Hepatocyte (in vitro differentiated cells): ENCODE data around the gene PHLDB2. TPM values are rescaled to one million over a fixed set of nuclear protein-coding genes. Genes with fewer than 3 reads are reported as not detected.

Experiments used
- DNase-seq: peaks from one replicate; pipeline ENCODE4 v3.0.0-alpha.2; 2016; ENCODE audit warnings: low spot score
- H2AFZ ChIP-seq: fragments of 200-600 bp; sonication (generic); 2 replicates; pipeline ENCODE4 v1.6.0; 2016; ENCODE audit warnings: antibody characterized with exemption, mild to moderate bottlenecking
- H3K27ac ChIP-seq: fragments of 200-600 bp; sonication (generic); 2 replicates; pipeline ENCODE4 v1.5.1; 2016; ENCODE audit warnings: mild to moderate bottlenecking
- H3K27me3 ChIP-seq: fragments of 200-600 bp; sonication (generic); 2 replicates; pipeline ENCODE4 v1.6.1; 2016
- H3K36me3 ChIP-seq: fragments of 200-600 bp; sonication (generic); replicated peaks from 2 replicates; pipeline ENCODE4 v1.5.1; 2016; ENCODE audit warnings: low read depth; ENCODE audit not compliant: insufficient read depth
- H3K4me1 ChIP-seq: fragments of 200-600 bp; sonication (generic); 2 replicates; pipeline ENCODE4 v1.5.1; 2016; ENCODE audit warnings: mild to moderate bottlenecking, moderate library complexity; ENCODE audit not compliant: insufficient read depth
- H3K4me2 ChIP-seq: fragments of 200-600 bp; sonication (generic); 2 replicates; pipeline ENCODE4 v1.6.0; 2016
- H3K4me3 ChIP-seq: fragments of 200-600 bp; sonication (generic); 2 replicates; pipeline ENCODE4 v1.5.1; 2016; ENCODE audit warnings: mild to moderate bottlenecking
- H3K79me2 ChIP-seq: fragments of 200-600 bp; sonication (generic); 2 replicates; pipeline ENCODE4 v1.6.0; 2017; ENCODE audit warnings: mild to moderate bottlenecking
- H3K9me2 ChIP-seq: fragments of 200-600 bp; sonication (generic); replicated peaks from 2 replicates; pipeline ENCODE4 v1.6.0; 2017; ENCODE audit warnings: mild to moderate bottlenecking; ENCODE audit not compliant: insufficient read depth
- H3K9me3 ChIP-seq: fragments of 200-600 bp; sonication (generic); 2 replicates; pipeline ENCODE4 v1.5.1; 2016; ENCODE audit warnings: low read depth, mild to moderate bottlenecking
- H4K20me1 ChIP-seq: fragments of 200-600 bp; sonication (generic); 2 replicates; pipeline ENCODE4 v1.6.0; 2016; ENCODE audit warnings: mild to moderate bottlenecking; ENCODE audit not compliant: insufficient read depth, poor library complexity, severe bottlenecking
- EZH2 ChIP-seq: fragments of 200-600 bp; sonication (generic); IDR thresholded peaks from 2 replicates; pipeline ENCODE4 v1.6.1; 2016; ENCODE audit warnings: antibody characterized with exemption, mild to moderate bottlenecking, borderline replicate concordance
- EZH2phosphoT487 ChIP-seq: fragments of 200-600 bp; sonication (generic); IDR thresholded peaks from one replicate; pipeline ENCODE4 v1.6.1; 2018; ENCODE audit warnings: antibody characterized with exemption, mild to moderate bottlenecking, low read depth, moderate library complexity; ENCODE audit not compliant: unreplicated experiment, severe bottlenecking
- WGBS: methylation state at CpG from one replicate; pipeline ENCODE4 v1.1.6; 2016; ENCODE audit warnings: low lambda C conversion rate; ENCODE audit errors: missing lambda C conversion rate; 5-methylcytosine and 5-hydroxymethylcytosine counted together
- polyA plus RNA-seq: library from polyadenylated mRNA; unstranded; fragments of >200 nt; fragmentation: Nextera tagmentation; extraction: Ambion mirVana; gene quantifications from 2 replicates; pipeline ENCODE4 v1.2.1, GENCODE V29; 2016
- total RNA-seq: library from RNA; depleted of rRNA; stranded (reverse); fragments of >200 nt; gene quantifications from 2 replicates; pipeline ENCODE4 v1.2.3, GENCODE V29; 2014
- TF ChIP-seq, protein P1 (sequence below): fragments of 200-600 bp; sonication (generic); IDR thresholded peaks from 2 replicates; pipeline ENCODE4 v1.5.1; 2016; ENCODE audit warnings: antibody characterized with exemption, mild to moderate bottlenecking; ENCODE audit not compliant: poor library complexity

Gene PHLDB2
- total and polyA plus RNA-seq, 2 experiments from 2014 or later, result 49.0 to 52.7 TPM

GRCh38 chr3:111899966-111900365 lies 40.9 kb downstream of the PHLDB2 start:
- Histone ChIP-seq H3K4me3 (no peak overlapping the region), H3K27me3 (no peaks in the 10 kb centered on the region), H3K9me3 (no peaks in the 10 kb centered on the region), H2AFZ (no peak overlapping the region), H3K79me2 (peaks cover 90% of the 10 kb centered on the region), H4K20me1 (no peaks in the 10 kb centered on the region), H3K27ac (no peak overlapping the region), H3K36me3 (no peaks in the 10 kb centered on the region), H3K4me2 (no peak overlapping the region), H3K9me2 (no peaks in the 10 kb centered on the region), H3K4me1 (no peaks in the 10 kb centered on the region)
- 87% methylated on average over 2 of the region's 2 CpGs for WGBS
- DNase-seq, result no peak
- TF ChIP-seq, protein P1, sequence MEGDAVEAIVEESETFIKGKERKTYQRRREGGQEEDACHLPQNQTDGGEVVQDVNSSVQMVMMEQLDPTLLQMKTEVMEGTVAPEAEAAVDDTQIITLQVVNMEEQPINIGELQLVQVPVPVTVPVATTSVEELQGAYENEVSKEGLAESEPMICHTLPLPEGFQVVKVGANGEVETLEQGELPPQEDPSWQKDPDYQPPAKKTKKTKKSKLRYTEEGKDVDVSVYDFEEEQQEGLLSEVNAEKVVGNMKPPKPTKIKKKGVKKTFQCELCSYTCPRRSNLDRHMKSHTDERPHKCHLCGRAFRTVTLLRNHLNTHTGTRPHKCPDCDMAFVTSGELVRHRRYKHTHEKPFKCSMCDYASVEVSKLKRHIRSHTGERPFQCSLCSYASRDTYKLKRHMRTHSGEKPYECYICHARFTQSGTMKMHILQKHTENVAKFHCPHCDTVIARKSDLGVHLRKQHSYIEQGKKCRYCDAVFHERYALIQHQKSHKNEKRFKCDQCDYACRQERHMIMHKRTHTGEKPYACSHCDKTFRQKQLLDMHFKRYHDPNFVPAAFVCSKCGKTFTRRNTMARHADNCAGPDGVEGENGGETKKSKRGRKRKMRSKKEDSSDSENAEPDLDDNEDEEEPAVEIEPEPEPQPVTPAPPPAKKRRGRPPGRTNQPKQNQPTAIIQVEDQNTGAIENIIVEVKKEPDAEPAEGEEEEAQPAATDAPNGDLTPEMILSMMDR, result no peak
- TF ChIP-seq EZH2, result no peak
- no peak for TF ChIP-seq EZH2phosphoT487

GRCh38 chr3:111901637-111902036 lies 42.6 kb downstream of the PHLDB2 start:
- no peak overlapping the region for H2AFZ ChIP-seq
- 81% methylated on average over 2 of the region's 2 CpGs for WGBS
- peaks cover 83% of the 10 kb centered on the region for H3K79me2 ChIP-seq
- no peaks in the 10 kb centered on the region for H3K9me2 ChIP-seq
- DNase-seq, result no peak
- TF ChIP-seq, protein P1, result no peak
- no peak for TF ChIP-seq EZH2phosphoT487
- TF ChIP-seq EZH2, result no peak
- H4K20me1 ChIP-seq, result no peaks in the 10 kb centered on the region
- H3K4me1 ChIP-seq, result no peaks in the 10 kb centered on the region
- no peak overlapping the region for H3K4me3 ChIP-seq
- H3K36me3 ChIP-seq, result peaks cover 6% of the 10 kb centered on the region
- H3K4me2 ChIP-seq, result no peak overlapping the region
- H3K9me3 ChIP-seq, result no peaks in the 10 kb centered on the region
- H3K27ac ChIP-seq, result no peak overlapping the region
- H3K27me3 ChIP-seq, result no peaks in the 10 kb centered on the region

DNA sequence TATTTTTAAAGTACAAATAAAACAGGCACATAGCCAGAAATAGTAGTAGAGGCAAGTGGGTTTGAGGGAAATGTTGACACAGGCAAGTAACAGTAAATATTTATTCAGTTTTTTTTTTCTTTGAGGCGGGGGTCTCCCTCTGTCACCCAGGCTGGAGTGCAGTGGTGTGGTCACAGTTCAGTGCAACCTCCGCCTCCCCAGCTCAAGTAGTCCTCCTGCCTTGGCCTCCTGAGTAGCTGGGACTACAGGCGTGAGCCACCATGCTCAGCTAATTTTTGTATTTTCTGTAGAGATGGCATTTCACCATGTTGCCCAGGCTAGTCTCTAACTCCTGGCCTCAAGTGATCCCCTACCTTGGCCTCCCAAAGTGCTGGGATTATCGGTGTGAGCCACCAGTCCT lies 43.5 kb downstream of the PHLDB2 start:
- TF ChIP-seq EZH2 (no peak), EZH2phosphoT487 (no peak)
- TF ChIP-seq, protein P1, result no peak
- DNase-seq, result no peak
- Histone ChIP-seq H3K27me3 (no peaks in the 10 kb centered on the region), H4K20me1 (no peaks in the 10 kb centered on the region), H3K79me2 (peaks cover 79% of the 10 kb centered on the region), H3K4me3 (no peak overlapping the region), H3K9me2 (no peaks in the 10 kb centered on the region), H2AFZ (no peak overlapping the region), H3K4me1 (no peaks in the 10 kb centered on the region), H3K4me2 (no peak overlapping the region), H3K9me3 (no peaks in the 10 kb centered on the region), H3K36me3 (peaks cover 6% of the 10 kb centered on the region), H3K27ac (no peak overlapping the region)
- 90% methylated on average over 4 of the region's 4 CpGs for WGBS

- Histone ChIP-seq H3K4me2 (no peak overlapping the region), H3K79me2 (peaks cover 81% of the 10 kb centered on the region), H3K9me3 (no peaks in the 10 kb centered on the region), H3K4me1 (no peaks in the 10 kb centered on the region), H3K4me3 (no peak overlapping the region), H3K36me3 (peaks cover 6% of the 10 kb centered on the region), H3K27ac (no peak overlapping the region), H3K27me3 (no peaks in the 10 kb centered on the region), H4K20me1 (no peaks in the 10 kb centered on the region), H2AFZ (no peak overlapping the region), H3K9me2 (no peaks in the 10 kb centered on the region)
- TF ChIP-seq, protein P1, result no peak
- no peak for TF ChIP-seq EZH2phosphoT487
- no peak for TF ChIP-seq EZH2
- WGBS, result 78% methylated on average over 2 of the region's 2 CpGs
- no peak for DNase-seq
Observed at GRCh38 chr3:111903067-111903511, 44.0 kb downstream of the PHLDB2 start.
